ENCODE measurements around the gene ALDOC.
A peak's percentile ranks its signal among the peaks of the same experiment; 100 is the strongest.

Gene ALDOC

DNA sequence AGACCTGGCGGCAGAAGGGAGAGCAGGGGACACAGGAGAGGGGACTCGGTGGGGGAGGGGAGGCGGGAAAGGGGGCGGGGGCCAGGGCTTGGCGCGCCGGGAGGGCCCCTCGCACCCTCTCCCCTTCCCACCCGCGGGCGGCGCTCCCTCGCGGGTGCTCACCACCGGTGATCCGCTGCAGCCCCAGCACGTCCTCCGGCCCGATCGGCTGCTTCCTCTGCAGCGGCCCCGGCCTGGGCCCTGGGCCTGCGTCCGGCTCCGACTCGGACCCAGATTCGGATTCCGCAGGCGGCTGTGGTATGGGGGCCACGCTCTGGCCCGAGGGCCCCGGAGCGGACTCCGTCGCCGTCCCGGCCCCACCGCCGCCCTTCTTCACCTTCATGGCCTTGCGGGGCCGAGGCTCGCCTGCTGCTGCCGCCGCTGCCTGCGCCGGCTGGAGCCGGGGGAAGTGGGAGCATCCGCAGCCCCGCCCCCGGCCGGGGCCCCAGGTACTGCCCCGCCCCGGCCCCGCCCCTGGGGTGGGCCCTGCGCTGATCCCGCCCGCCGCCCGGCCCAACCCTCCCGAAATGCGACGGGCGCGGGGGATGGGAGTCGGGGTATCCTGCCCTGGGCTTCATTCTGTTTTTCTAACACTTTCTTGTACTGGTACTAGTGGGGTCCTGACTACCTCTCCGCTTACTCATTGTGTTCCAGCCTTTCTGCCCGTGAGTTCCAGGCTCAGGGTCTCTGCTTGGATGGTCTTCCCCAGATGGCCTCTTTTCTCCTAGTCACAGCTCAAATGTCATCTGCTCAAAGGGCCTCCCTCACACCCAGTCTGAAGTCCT is 24.3 kb downstream of the ALDOC start, which contains the start of gene UNC119:
Gene UNC119 (minus strand): TSS at position 449 of the 824 bp plus-strand sequence. CDS start 67 bp downstream, at position 382.
- DNase-seq (ENCODE audit: low read depth in 2 of 2) = peak; percentile 70 to 72

DNA sequence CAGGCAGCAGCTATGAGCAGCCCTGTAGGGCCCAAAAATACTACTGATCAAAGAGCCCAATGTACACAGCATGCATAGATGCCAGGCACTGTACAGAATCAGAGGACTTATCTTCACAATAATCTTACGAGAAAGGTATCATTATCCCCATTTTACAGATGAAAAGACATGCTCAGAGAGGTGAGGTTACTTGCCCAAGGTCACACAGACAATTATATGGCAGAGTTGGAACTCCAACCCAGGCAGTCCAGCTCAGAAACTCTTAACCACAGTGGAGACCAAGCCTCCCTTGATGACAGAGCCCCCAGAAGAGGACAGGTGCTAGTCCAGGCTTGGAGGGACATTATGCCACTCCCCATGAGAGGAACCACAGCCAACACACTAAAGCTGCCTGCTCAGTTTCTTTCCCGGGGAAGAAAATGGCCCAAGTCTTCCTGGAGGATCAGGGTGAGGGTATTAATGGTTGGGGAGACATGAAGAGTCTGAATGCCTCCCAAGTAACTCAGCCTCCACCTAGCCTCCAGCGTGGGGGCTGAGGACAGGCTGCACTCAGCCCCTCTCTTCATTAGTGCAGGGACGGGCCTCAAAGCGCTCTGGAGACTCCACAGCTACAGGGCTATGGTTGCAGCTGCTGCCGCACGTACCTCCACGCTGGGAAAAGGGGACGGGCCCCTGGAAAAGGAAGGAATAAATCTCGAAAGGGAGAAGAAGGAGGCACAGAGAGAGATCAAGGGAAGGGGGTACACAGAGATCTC is 25.1 kb downstream of the ALDOC start:
- no peak for DNase-seq (ENCODE audit: low read depth in 2 of 2)

DNA sequence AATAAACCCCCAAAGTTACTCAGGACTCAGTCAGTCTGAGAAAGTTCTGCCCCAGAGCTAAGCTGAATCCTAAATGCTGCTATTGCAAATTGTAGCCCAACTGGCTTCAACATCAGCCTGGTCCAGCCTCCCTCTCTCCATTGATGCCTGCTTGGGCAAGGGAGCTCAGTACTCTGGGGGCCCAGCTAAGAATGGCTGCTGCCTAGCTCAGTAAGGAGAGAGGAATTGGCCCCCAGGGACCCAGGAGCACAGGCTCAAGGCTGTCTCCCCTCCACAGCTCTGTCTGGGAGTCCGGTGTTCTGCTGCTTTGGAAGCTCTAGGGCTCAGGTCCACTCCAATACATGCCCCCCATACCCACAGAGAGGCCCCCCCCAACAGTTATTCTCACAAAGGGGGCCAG is 25.8 kb downstream of the ALDOC start:
- no peak for DNase-seq (ENCODE audit: low read depth in 2 of 2)

DNA sequence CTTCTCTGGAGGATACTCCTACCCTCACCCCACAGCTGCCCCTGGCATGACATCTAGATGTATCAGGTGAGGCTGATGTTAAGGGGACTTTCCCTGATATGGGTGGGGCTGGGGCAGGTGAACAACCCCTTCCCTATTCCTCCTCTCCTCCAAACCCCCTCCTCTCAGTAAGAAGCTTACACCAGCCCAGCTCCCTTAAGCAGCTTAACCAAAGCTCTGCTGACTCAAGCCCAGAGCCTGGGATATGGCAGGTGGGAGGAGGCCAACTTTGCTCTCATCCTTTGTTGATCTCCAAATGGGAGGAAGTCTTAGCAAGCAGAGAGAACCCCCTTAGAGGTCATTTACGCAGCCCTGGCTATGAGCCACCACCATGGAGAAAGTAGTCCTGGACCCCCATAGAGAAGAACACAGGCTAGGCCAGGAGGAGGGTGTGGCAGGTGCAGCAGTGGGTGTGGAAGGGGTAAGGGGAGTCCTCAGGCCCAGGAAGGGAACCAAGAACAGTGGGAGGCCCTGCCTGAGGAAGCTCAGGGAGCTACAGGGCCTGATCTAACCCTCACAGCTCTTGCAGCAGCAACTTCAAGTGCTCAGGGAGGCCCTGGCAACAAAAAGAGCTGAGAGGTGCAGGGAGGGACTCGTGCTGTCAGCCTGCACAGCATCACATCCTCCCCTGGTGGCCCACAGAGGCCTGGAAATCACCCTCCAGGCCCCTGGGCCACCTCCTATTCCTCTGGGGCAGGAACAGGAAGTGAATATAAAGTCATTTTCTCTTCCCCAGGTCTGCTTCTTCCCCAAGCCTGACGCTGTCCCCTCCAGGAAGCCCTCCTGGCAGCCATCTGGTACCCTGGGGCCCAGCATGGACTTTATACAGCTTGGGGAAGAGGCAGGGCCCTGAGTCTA is 27.2 kb downstream of the ALDOC start:
- peak; percentile 31 to 49 for DNase-seq (ENCODE audit: low read depth in 2 of 2)

DNA sequence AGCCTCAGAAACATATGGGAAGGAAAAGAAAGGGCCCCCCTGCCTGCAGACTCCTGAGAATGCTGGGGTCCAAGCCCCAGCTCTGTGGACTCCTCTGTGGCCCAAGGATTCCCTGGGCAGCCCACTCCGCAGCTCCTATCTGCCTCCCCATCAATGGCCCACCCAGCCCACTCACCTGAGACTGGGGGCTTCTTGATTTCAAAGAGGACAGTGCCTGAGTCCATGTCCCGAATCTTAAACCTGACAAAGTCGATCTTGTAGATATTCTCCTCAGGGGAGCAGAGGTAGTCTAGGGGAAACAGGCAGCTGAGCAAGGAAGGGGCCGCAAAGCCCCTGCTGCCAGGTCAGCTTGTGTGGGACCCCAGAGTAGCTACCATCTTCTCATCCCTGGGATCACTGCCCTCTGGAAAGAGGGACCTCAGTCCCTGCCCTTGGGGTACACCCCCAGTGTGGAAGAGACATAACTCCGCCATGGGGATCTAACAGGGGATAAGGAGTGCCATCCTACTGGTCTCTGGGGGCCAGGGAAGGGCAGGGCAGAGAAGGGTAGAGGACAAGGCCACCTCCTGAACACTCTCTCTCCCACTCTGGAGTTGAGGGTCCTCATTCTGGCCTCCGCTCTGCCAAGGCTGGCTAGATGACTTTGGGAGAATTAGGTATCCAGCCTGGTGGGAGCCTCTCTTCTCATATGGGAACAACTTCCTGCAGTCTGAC is 28.1 kb downstream of the ALDOC start:
- no peak for DNase-seq (ENCODE audit: low read depth in 2 of 2)

DNA sequence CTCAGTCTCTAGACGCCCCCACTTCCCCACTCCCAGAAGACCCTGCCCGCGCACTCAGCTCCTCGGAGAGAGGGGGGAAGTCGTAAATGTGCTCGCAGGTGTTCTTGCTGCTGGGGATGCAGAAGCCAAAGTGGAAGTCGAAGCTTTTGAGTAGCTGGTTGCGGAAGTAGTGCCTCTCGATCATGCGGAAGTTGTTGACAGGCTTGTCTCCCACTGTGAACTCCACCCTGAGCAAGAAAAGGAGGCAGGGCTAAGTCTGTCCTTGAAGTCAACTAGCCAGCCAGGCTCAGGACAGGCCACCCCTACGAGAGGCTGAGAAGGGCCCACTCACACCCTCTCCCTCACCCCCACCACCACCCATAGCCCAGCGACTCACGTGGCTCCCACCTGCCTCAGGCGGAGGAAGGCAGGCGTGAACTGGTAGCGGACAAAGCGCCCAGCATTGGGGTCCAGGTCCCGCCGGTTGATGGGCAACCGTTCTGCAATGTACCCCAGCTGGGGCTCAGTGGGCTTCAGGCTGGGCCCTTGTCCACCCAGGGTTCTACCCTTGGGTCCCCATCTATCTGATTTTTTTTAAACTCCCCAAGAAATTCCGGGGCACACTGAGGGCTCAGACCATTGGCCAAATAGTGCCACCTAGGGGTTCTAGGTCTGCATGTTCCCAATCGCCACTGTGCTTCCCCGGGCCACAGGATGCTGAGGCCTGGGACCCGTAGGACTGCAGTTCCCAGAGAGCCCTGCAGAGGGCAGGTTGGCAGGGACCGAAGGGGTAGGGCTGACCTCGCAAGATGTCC is 28.9 kb downstream of the ALDOC start:
- peak; percentile 52 to 61 for DNase-seq (ENCODE audit: low read depth in 2 of 2)

DNA sequence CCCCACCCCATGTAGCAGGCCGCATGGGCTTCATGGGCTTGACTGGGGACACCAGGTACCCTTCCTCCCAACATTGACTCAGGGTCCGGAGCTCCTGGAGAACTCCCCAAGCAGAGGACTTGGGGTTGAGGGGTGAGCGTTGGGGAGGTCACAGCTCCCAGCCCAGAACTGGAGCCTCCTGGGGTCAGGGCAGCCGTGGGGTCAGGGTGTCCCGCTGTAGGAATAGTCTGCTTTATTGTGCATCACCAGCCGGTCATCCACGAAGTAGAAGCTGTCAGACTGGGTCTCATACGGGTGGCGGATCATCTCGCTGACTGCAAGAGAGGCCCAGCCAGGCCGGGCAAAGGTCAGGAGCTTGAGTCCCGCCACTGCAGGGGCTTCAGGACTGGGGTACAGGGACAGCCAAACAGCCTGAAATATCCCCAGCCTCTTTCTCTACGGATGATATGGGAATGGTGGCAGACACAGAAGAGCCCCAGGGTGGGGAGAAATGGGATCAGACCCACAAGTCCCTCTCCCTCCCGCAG is 29.5 kb downstream of the ALDOC start:
- no peak for DNase-seq (ENCODE audit: low read depth in 2 of 2)

DNA sequence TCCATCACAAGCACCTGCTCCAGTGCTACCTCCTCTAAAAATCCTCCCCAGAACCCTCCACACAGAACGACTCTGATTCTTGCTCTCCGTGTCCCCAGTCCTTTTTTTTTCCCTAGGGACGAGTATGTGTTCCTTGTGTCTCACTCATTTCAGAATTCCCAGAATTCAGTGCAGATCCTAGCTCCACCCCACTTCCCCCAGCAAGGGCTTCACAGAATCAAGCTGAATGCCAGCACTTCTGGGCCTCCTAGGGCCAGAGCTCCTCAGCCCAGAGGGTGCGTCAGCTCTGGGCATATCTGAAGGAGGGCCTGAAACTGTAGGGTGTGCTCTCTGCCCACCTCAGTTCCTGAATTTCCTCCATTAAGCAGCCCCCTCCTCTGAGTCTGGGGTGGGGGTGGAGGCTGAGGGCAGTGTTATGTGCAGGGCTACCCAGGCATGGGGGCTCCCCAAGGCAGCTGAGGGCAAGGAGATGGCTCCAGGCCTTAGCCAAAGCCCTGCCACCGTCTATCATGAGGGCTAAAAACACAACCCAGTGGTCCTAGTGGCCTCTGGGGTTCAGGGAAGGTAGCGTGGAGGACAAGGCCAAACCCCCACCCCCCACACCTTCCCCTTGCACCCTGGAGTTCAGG is 30.8 kb downstream of the ALDOC start:
- no peak for DNase-seq (ENCODE audit: low read depth in 2 of 2)

DNA sequence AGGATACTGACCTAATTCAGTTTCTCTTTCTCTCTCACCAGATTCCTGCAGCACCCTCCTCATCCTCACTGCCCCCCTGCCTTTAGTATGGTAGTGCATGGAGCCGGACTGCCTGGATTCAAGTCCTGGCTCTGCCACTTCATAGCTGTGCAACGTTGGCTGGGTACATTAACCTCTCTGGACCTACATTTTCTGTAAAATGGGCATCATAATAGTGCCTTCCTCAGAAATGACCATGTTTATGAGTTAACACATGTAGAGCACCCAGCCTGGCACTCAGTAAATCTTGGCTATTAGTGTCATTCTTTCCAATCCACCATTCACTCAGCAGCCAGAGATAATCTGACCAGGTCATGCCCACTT is 31.6 kb downstream of the ALDOC start:
- DNase-seq (ENCODE audit: low read depth in 2 of 2) = no peak

DNA sequence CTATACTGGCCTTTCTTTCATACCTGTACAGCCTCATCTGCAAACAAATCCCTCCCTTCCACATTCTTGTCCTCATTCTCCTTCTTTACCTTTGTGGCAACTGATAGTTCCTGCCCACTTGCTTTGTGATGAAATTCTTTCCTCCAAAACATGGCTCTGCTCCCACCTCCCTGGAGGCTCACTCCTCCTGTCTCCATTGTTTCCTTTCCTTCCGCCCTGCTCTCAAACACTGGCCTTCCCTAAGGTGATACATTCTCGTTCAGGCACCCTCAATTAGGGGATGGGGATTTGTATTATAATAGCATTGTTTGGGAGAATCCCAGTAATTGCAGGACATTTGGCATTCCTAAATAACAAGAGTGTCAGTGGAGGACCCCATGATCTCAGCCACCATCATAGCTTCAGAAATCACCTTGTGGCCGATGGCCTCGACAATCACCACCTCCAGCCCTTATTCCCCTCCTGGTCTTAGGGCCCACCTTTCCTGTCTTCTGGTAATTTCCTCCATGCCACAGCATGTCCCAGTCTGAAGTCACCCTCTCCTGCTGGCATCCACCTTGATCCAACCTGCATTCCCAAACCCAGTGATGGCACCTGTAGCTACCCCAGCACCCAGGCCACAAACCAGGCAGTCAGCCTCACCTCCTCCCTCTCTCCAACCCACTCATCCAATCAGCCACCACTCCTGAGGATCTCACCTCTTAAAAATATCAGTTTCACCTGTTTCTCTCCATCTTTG is 32.1 kb downstream of the ALDOC start:
- DNase-seq (ENCODE audit: low read depth in 2 of 2) = no peak

DNA sequence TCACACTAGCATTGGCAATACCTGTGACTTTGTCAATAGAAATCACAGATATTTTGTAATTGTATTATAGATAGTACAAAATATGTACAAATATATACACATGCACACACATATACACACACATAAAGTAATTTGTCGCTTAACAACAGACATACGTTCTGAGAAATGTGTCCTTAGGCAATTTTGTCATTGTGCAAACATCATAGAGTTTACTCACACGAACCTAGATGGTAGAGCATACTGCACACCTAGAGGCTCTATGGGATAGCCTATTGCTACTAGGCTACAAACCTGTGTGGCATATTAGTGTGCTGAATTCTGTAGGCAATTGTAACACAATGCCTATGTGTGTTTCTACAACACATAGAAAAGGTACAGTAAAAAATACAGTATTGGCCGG is 35.3 kb downstream of the ALDOC start:
- DNase-seq (ENCODE audit: low read depth in 2 of 2) = no peak

DNA sequence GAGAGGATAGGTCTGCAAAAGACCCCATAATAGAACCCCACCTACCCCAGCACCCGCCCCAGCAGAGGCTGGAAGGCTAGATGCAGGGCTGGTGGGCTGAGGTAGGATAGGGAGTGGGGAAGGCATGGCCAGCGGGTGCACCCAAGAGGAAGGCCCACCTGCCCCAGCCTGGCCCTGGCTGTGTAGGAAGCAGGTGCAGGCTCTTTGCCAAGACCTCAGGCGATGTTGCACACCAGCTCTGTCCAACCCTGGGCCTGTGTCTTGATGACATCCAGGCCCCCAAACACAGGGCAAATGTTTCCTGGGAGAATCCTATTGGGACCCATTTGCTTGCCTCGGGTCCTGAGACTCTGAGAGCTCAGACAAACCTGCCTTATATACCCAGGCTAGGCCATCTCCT is 36.5 kb downstream of the ALDOC start:
- DNase-seq (ENCODE audit: low read depth in 2 of 2) = no peak

DNA sequence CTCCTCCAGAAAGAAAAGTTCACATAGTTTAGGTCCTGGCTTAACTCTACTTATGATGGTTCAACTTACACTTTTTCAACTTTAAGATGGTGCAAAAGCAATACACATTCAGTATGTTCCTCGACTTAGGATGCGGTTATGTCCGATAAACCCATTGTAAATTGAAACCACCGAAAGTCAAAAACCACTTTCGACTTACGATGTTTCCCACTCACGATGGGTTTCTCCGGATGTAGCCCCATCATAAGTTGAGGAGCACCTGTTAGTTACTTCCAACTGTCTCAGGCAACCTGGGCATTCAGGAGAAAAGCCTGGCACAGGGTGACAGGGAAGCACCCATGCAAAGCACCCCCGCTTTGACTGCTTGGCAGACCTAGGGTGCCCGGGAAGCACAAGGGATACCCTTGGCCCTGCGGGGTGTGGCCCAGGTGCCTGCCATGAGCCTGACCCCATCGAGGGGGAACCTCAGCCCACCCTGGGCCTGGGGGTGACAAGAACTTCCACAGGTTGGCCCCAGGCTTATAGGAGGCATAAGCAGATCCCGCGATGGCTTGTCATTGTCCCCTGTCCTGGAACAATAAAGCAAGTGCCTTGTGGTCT is 38.3 kb downstream of the ALDOC start:
- DNase-seq (ENCODE audit: low read depth in 2 of 2) = no peak

DNA sequence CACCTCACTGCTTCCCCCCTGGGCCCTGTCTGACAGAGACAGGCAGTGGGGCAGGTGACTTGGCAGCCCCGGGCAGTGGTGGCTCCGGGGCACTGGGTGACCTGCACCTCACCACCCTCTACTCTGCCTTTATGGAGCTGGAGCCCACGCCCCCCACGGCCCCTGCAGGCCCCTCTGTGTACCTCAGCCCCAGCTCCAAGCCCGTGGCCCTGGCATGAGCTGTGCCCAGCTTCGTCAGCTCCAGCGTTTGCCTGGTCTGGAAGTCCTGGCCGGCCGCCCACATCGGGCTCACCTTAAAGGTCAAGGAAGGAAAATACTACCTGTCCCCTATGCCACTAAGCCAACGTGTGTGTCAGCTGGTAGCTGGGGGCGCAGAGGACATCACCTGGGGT is 39.5 kb downstream of the ALDOC start:
- no peak for DNase-seq (ENCODE audit: low read depth in 2 of 2)

DNA sequence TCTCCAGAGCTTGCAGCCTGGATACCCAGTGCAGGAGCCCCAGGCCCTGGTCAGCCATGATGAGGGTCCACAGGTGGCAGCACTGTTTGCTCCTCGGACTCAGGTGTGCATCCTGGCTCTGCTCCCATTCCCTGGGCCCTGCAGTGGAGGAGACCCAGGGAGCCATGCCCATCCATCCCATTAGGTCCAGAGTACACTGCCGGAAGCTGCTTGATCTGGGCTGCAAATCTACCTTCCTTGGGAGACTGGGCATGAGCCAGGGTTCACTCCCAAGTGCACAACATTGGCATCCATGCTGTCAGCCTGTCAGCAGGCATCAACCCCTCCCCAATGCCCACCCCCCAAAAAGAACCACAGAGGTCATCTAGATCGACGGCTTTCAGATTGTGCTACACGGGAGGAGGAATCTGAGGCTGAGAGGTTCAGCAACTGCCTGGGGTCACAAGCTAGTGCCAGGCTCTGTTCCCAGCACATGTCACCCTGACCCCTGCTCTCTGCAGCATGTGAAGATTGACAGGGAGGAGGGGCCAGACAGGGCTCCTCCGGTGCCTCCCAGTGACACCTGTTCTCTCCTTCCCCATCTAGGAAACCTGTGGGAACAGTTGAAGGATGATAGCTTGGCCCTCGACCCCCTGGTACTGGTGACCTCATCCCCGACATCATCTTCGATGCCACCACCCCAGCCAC is 40.0 kb downstream of the ALDOC start:
- no peak for DNase-seq (ENCODE audit: low read depth in 2 of 2)

DNA sequence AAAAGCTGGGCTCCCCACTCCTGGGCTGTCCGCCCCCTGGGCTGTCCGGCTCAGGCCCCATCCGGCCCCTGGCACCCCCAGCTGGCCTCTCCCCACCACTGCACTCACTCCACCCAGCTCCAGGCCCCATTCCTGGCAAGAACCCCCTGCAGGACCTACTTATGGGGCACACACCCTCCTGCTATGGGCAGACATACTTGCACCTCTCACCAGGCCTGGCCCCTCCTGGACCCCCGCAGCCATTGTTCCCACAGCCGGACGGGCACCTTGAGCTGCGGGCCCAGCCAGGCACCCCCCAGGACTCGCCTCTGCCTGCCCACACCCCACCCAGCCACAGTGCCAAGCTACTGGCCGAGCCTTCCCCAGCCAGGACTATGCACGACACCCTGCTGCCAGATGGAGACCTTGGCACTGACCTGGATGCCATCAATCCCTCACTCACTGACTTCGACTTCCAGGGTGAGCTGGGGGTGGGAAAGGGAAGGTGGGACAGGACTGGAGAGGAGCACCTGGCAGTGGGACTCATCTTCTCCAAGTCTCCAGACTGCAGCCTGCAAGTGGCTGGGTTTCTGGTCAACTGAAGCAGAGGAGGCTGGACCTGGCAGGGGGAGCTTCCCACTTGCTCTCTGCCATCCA is 41.8 kb downstream of the ALDOC start:
- no peak for DNase-seq (ENCODE audit: low read depth in 2 of 2)

DNA sequence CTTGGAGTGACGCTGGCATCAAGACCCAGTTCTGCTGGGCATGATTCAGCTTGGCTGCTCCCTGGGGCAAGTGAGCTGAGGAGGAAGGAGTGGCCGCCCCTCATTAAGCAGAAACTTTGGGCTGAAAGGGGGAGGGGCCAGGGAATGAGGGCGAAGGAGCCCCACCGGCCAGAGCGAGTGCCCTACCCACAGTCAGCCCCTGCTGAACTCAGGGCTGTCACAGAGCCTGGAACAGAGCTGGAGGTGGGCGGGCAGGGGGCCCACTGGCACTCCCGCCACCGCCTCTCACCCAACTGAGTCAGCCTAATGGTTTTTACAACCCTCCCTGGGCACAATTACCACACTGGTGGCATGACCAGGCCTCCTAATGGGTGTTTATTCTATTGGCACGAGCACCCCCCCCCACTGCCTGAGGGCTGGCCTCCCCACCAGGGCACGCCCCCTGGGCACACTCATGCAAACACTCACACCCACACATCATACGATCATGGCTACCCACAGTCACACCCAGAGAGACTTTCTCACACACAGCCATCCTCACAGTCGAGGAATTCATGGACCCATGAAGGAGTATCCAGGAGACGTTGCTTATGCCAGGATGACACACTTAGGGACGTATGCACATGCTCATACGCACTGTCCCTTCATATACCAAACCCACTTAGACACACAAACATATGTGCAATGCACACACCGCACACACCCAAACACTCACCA is 43.4 kb downstream of the ALDOC start:
- no peak for DNase-seq (ENCODE audit: low read depth in 2 of 2)
